Measurements from ENCODE around the gene GNAQ.

DNA sequence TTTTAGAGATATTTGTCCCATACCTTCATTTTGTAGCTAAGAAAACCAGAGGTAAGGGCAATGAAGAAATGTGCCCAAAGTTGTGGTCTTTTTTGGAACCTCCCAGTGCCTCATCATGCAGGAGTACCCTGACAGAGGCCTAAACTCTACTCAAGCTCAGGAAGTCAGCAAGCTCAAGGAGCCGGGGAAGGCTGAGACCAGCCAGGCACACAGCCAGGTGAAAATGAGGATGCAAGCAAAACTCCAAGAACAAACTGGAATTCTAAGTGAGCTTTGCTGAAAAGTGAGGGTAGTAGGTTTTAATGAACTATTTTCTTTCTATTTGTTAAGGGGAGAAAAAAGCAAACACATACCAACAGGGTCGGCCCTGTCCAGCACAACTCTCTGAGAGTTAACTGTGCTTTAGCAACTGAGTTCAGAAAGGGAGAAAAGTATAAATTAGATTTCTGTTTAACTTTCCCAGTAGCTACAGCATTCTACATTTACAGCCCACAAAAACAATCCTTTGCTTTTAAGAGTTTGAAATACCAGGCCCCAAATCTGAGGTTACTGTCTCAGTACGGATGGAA lies 146.4 kb downstream of the GNAQ start:
- no peak for TF ChIP-seq EZH2phosphoT487 (IDR thresholded peaks at IDR 0.05; ENCODE audit: borderline replicate concordance, low read length)
- TF ChIP-seq, protein P1, sequence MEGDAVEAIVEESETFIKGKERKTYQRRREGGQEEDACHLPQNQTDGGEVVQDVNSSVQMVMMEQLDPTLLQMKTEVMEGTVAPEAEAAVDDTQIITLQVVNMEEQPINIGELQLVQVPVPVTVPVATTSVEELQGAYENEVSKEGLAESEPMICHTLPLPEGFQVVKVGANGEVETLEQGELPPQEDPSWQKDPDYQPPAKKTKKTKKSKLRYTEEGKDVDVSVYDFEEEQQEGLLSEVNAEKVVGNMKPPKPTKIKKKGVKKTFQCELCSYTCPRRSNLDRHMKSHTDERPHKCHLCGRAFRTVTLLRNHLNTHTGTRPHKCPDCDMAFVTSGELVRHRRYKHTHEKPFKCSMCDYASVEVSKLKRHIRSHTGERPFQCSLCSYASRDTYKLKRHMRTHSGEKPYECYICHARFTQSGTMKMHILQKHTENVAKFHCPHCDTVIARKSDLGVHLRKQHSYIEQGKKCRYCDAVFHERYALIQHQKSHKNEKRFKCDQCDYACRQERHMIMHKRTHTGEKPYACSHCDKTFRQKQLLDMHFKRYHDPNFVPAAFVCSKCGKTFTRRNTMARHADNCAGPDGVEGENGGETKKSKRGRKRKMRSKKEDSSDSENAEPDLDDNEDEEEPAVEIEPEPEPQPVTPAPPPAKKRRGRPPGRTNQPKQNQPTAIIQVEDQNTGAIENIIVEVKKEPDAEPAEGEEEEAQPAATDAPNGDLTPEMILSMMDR (conservative IDR thresholded peaks at IDR 0.05; ENCODE audit: low read depth, low read length): no peak
